HL-60 (cell line): Measurements from ENCODE around the gene DHX35.

Source experiments
- DNase-seq, 2 experiments: peaks; one replicate each; pipeline ENCODE4 v3.0.0-alpha.2; 2010 to 2020; ENCODE audit warnings: low read depth in 1 of 2, low spot score in 1 of 2
- H3K27ac ChIP-seq: fragments of 250-450 bp; sonication (Bioruptor Pico); replicated peaks from 2 replicates; pipeline ENCODE4 v1.5.1; 2020; ENCODE audit warnings: mild to moderate bottlenecking, moderate library complexity
- H3K27me3 ChIP-seq: fragments of 250-450 bp; sonication (Bioruptor Pico); 2 replicates; pipeline ENCODE4 v1.5.1; 2021; ENCODE audit warnings: mild to moderate bottlenecking, moderate library complexity; ENCODE audit not compliant: insufficient read depth, poor library complexity, severe bottlenecking
- H3K4me3 ChIP-seq: replicated peaks from 2 replicates; pipeline ENCODE4 v1.5.1; 2011; ENCODE audit warnings: mild to moderate bottlenecking, control low read depth, low read length; ENCODE audit not compliant: insufficient read depth
- GABPA ChIP-seq: IDR thresholded peaks from 2 replicates; pipeline ENCODE4 v1.6.1; 2012; ENCODE audit warnings: low read depth
- POLR2AphosphoS5 ChIP-seq: IDR thresholded peaks from 2 replicates; pipeline ENCODE4 v1.6.1; 2012; ENCODE audit warnings: low read depth
- SPI1 ChIP-seq: IDR thresholded peaks from 2 replicates; pipeline ENCODE4 v1.6.1; 2012; ENCODE audit warnings: low read depth, mild to moderate bottlenecking, borderline replicate concordance
- TF ChIP-seq, protein P1 (sequence below): IDR thresholded peaks from 2 replicates; pipeline ENCODE4 v1.6.1; 2012; ENCODE audit warnings: low read depth; ENCODE audit not compliant: insufficient replicate concordance
- TF ChIP-seq, protein P2 (sequence below): IDR thresholded peaks from one replicate; pipeline ENCODE4 v1.5.1; 2011; ENCODE audit warnings: low read length, control low read depth, inconsistent platforms; ENCODE audit not compliant: insufficient read depth

Gene DHX35

GRCh38 chr20:38982291-38982690 is 20.1 kb downstream of the DHX35 start:
- H3K27me3 ChIP-seq, result no peaks in the 10 kb centered on the region
- no peak for DNase-seq
- H3K4me3 ChIP-seq, result no peak overlapping the region
- no peak overlapping the region for H3K27ac ChIP-seq
- TF ChIP-seq POLR2AphosphoS5 (no peak), SPI1 (no peak), GABPA (no peak)
- TF ChIP-seq, protein P1, sequence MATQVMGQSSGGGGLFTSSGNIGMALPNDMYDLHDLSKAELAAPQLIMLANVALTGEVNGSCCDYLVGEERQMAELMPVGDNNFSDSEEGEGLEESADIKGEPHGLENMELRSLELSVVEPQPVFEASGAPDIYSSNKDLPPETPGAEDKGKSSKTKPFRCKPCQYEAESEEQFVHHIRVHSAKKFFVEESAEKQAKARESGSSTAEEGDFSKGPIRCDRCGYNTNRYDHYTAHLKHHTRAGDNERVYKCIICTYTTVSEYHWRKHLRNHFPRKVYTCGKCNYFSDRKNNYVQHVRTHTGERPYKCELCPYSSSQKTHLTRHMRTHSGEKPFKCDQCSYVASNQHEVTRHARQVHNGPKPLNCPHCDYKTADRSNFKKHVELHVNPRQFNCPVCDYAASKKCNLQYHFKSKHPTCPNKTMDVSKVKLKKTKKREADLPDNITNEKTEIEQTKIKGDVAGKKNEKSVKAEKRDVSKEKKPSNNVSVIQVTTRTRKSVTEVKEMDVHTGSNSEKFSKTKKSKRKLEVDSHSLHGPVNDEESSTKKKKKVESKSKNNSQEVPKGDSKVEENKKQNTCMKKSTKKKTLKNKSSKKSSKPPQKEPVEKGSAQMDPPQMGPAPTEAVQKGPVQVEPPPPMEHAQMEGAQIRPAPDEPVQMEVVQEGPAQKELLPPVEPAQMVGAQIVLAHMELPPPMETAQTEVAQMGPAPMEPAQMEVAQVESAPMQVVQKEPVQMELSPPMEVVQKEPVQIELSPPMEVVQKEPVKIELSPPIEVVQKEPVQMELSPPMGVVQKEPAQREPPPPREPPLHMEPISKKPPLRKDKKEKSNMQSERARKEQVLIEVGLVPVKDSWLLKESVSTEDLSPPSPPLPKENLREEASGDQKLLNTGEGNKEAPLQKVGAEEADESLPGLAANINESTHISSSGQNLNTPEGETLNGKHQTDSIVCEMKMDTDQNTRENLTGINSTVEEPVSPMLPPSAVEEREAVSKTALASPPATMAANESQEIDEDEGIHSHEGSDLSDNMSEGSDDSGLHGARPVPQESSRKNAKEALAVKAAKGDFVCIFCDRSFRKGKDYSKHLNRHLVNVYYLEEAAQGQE, result no peak
- TF ChIP-seq, protein P2, sequence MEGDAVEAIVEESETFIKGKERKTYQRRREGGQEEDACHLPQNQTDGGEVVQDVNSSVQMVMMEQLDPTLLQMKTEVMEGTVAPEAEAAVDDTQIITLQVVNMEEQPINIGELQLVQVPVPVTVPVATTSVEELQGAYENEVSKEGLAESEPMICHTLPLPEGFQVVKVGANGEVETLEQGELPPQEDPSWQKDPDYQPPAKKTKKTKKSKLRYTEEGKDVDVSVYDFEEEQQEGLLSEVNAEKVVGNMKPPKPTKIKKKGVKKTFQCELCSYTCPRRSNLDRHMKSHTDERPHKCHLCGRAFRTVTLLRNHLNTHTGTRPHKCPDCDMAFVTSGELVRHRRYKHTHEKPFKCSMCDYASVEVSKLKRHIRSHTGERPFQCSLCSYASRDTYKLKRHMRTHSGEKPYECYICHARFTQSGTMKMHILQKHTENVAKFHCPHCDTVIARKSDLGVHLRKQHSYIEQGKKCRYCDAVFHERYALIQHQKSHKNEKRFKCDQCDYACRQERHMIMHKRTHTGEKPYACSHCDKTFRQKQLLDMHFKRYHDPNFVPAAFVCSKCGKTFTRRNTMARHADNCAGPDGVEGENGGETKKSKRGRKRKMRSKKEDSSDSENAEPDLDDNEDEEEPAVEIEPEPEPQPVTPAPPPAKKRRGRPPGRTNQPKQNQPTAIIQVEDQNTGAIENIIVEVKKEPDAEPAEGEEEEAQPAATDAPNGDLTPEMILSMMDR, result no peak

- TF ChIP-seq, protein P1, result no peak
- TF ChIP-seq GABPA (no peak), POLR2AphosphoS5 (no peak), SPI1 (no peak)
- TF ChIP-seq, protein P2, result no peak
- DNase-seq, result no peak
- no peak overlapping the region for H3K4me3 ChIP-seq
- H3K27me3 ChIP-seq, result no peaks in the 10 kb centered on the region
- H3K27ac ChIP-seq, result no peak overlapping the region
These were observed 22.9 kb downstream of the DHX35 start for GRCh38 chr20:38985060-38985459.

DNA sequence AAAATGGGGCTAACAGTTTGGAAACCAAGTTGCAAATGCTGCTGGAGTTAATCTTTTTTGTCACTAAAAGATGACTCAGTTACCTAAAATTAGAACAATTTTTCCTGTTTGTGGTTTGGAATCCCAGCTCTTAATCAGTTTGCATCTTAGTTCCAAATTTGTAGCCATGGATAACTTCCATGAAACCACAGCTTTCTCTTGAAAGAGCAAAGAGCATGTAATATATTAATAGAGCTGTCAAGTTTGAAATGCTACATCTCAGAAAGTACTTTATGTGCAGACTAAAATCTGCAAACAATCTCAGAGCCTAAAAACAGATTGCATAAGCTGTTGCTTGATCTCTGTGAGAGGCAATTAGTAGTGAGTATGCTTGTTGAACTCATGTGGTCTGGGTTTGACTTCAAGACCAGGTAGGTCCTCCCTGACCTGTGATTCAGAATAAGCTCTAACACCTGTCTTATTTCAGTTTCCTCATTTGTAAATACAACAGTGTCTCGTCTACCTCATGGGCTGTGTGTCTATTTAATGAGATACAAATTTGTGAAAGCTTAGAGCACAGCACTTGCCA is 23.5 kb downstream of the DHX35 start:
- Histone ChIP-seq H3K4me3 (no peak overlapping the region), H3K27me3 (no peaks in the 10 kb centered on the region), H3K27ac (no peak overlapping the region)
- no peak for TF ChIP-seq SPI1
- TF ChIP-seq, protein P2, result no peak
- no peak for DNase-seq

GRCh38 chr20:38986663-38987062 is 24.5 kb downstream of the DHX35 start:
- Histone ChIP-seq H3K27ac (no peak overlapping the region), H3K4me3 (no peak overlapping the region), H3K27me3 (no peaks in the 10 kb centered on the region)
- no peak for DNase-seq
- TF ChIP-seq SPI1 (no peak), GABPA (no peak)
- TF ChIP-seq, protein P2, result no peak
- TF ChIP-seq, protein P1, result no peak
